ENCODE measurements around the gene MTUS2.

MTUS2 gene

GRCh38 chr13:28820099-28821051 lies at the start of gene MTUS2:
MTUS2 (plus strand) TSS chr13:28820339.
- peak within 1 kb of the TSS in 5 of 7 experiments; percentile 1 to 40 (median 31) for H3K4me3 ChIP-seq
- no peak within 1 kb of the TSS for H3K27ac ChIP-seq

DNA sequence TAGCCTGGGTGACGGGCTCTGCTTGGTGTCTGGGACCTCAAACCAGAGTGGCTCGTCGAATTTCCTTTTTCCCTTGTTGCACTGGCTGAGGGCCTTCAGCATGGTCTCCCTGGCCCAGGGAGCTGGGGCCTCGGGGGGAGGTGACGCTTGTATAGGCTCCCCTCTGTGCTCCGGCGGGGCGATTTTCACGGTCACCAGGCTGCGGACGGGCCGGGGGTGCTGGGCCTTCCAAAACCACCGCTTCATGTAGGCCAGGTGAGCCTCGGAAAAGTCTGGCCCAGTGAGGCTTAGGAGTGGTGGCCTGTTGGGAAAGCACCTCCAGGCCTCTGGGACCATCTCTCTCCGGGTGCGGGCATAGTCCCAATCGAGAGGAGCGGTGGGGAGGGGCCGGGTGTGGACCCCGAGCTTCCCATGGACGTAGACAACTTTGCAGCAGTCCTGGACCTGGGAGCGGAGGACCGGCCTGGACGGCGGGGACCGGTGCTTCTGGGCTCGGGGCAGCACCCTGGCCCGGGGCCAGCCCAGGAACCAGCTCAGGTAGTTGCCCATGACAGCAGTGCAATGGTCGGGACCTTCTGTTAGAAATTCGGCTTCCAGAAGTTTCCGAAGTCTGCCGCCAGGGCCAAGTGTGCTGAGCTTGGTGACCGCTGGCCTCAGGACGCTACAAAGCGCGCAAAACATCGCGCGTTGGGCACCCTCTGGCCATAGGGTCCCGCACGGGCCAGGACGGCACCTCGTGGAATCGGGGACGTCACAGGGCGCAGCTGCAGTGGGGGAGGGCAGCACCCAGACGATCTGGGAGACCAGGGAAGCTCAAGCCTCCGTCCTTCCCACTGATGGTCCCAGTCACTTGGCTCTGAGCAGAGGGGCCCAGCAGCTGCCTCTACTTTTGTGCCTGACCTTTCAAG lies 41.6 kb upstream of the MTUS2 start:
- H3K27ac ChIP-seq: no peak overlapping the region
- no peak overlapping the region for H3K4me3 ChIP-seq

DNA sequence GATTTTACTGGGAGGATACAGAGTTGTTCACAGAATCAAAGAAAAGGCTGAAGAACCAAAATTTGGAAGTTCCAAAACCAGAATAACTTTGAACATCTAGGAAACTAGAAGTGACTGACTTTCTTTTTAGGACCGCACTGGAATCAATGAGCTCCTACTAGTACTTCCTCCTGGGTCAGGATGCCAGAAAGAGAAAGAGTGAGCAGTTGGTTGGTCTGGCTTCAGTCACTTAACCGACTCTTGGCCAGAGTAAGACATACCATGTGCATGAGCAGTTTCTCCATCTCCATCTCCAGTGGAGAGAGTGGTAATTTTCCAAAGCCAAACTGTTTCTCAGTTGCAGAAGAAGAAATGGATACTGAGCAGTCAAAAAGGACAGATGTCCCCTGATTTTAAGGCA lies 27.1 kb upstream of the MTUS2 start:
- no peak overlapping the region for H3K27ac ChIP-seq

GRCh38 chr13:28794396-28794795 lies 25.7 kb upstream of the MTUS2 start:
- H3K27ac ChIP-seq: no peak overlapping the region
- H3K4me3 ChIP-seq: no peak overlapping the region

More for the DNA sequence above, 27.1 kb upstream of the MTUS2 start:
- H3K4me3 ChIP-seq: no peak overlapping the region

DNA sequence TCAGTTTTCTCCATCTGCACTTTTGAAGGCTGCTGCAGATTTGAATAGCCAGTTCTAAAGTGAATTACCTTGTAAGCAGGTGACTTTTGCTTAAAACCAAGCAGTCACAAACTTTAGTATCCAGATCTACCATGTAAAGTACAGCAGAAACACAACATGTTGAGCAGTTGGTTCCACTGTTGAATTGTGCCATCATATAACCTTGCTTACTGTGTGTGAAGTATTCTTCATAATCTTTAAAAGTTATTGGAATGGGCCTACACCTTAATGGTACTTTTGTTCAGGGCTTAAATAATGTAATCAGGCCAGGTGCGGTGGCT lies 23.2 kb upstream of the MTUS2 start:
- no peak overlapping the region for H3K4me3 ChIP-seq
- H3K27ac ChIP-seq: no peak overlapping the region

- H3K4me3 ChIP-seq: no peak overlapping the region
- no peak overlapping the region for H3K27ac ChIP-seq
Measured at GRCh38 chr13:28805193-28805819, 14.8 kb upstream of the MTUS2 start.

- Histone ChIP-seq H3K4me3 (no peak overlapping the region), H3K27ac (no peak overlapping the region)
Measured at GRCh38 chr13:28817204-28817603, 2.9 kb upstream of the MTUS2 start.

- H3K27ac ChIP-seq: no peak overlapping the region
- H3K4me3 ChIP-seq: peak overlapping the region in 2 of 7 experiments; percentile 8 to 40
Measured at GRCh38 chr13:28819046-28819730, 951 bp upstream of the MTUS2 start.

DNA sequence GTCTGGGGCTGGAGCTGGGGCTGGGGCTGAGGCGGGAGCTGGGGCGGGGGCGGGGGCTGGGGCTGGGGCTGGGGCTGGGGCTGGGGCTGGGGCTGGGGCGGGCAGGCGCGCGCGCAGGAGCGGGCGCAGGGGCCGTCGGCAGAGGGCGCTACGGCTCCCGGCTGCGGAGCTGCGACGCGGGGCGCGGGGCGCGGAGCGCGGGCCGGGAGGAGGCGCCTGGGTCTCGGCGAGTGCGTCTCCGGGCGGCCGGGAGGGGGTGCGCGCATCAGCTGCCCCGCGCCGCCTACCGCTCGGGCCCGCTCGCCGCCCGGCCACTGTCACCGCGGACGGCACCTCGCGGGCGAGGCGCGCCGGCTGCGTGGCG lies 422 bp upstream of the MTUS2 start:
- Histone ChIP-seq H3K4me3 (peak overlapping the region in 3 of 7 experiments; percentile 8 to 40 (median 31)), H3K27ac (no peak overlapping the region)

DNA sequence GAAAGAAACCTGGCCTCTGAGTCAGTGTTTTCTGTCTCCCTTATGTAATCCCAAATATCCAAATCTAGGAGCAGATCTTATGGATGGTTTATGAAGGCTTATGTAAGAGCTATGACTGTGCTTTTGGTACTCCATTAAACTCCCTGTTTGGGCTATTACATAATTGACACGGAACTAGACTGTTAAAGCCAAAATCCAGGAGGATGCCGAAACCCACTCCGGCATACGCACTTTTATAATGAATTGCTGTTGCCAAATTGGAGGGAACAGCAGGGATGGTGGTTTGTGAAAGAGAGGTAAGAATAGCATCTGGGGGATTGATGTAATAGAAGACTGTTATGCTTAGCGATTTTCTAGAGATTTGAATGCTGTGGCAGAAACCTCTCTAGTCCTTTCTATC lies 2.0 kb downstream of the MTUS2 start:
- no peak overlapping the region for H3K4me3 ChIP-seq
- H3K27ac ChIP-seq: no peak overlapping the region

DNA sequence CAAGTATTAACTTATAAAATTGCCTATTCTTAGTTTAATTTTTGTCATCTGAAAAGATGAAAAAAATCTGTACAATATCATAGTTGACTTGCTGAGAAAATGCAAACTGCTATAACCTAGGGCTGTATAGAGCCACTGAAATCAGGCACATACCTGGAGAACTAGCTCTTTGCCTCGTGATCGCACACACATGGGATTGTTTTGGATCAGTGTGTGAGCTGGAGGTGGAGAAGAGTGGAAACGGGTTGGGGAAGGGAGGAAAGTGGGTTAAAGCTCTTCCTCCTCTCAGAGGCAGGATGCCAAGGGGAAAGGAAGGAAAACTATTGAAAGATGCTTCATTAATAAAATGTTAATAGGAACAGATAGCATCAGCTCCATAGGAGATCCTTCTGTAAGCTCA lies 2.7 kb downstream of the MTUS2 start:
- H3K27ac ChIP-seq: no peak overlapping the region
- H3K4me3 ChIP-seq: no peak overlapping the region

DNA sequence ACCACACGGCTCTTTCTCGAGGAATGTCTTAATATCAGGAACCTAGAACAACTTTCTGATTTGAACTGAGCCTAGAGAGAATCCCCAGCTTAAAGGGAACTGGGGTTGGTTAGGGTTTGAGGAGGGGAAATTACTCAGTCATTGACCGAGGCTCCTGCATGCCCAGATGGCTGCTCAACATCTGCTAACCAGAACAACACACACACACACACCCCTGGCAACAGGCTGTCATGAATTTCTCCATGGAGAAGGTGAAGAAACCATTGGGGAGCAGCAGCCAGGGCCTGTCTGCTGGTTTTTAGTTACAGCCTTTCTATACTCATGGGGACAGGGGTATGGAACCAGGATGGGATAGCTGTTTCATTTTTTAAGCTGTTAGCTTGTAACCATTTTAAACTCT lies 5.2 kb downstream of the MTUS2 start:
- no peak overlapping the region for H3K4me3 ChIP-seq
- H3K27ac ChIP-seq: no peak overlapping the region

DNA sequence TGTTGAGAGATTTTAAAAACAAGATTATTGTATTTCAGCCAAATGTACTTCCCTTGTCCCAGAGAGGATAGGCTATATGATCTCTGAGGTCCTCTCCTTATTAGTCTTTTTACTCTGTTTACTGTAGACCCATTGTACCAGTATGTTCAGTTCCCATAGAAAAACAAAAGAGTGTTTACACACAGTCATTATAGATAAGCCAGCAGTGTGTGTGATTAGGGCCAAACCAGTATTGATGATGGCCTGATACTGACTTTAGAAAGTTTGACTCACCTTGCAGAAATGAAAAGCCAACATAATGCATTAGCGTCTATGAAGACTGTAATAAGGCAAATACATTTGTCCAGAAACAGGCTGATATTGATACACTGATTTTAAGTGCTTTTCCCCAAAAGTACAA lies 6.2 kb downstream of the MTUS2 start:
- Histone ChIP-seq H3K27ac (no peak overlapping the region), H3K4me3 (no peak overlapping the region)

- Histone ChIP-seq H3K4me3 (no peak overlapping the region), H3K27ac (no peak overlapping the region)
Measured at GRCh38 chr13:28830580-28830979, 10.4 kb downstream of the MTUS2 start.

DNA sequence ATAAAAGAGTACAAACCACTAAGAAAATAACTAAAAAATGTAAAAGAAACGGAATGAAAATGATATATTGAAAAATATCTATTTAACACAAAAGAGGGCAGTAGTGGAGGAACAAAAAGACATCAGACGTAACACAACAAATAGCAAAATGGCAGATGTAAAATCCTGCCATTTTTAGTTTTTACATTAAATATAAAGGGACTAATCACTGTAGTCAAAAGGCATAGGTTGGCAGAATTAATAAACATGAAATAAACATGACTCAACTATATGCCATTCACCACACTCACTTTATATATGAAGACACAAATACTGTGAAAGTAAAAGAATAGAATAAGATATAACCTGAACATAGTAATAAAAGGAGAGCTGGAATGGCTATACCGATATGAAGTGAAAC lies 11.0 kb downstream of the MTUS2 start:
- Histone ChIP-seq H3K27ac (no peak overlapping the region), H3K4me3 (no peak overlapping the region)

GRCh38 chr13:28837111-28837510 lies 17.0 kb downstream of the MTUS2 start:
- H3K4me3 ChIP-seq: no peak overlapping the region

GRCh38 chr13:28843639-28844038 lies 23.5 kb downstream of the MTUS2 start:
- no peak overlapping the region for H3K27ac ChIP-seq
- H3K4me3 ChIP-seq: no peak overlapping the region

More at GRCh38 chr13:28837111-28837510, 17.0 kb downstream of the MTUS2 start:
- no peak overlapping the region for H3K27ac ChIP-seq

GRCh38 chr13:28849441-28849840 lies 29.3 kb downstream of the MTUS2 start:
- no peak overlapping the region for H3K27ac ChIP-seq
- H3K4me3 ChIP-seq: no peak overlapping the region

DNA sequence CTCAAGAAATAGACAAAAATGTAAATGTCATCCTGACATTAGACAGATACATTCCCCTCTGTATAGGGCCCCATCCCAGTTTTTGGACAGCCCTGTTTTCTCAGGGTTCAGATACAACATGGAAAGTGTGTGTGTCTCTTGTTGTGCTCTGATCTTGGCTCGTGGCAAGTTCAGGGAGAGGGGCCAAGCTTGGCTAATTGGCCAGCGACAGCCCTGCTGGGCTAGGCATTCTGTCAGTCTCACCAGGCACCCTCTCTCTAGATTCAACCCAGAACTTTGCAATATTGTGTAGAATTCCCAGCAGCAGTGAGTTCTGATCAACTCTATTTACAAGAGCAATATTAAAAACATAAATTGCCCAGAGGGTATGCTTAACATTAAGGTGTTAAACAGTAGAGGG lies 30.1 kb downstream of the MTUS2 start:
- Histone ChIP-seq H3K27ac (no peak overlapping the region), H3K4me3 (no peak overlapping the region)

DNA sequence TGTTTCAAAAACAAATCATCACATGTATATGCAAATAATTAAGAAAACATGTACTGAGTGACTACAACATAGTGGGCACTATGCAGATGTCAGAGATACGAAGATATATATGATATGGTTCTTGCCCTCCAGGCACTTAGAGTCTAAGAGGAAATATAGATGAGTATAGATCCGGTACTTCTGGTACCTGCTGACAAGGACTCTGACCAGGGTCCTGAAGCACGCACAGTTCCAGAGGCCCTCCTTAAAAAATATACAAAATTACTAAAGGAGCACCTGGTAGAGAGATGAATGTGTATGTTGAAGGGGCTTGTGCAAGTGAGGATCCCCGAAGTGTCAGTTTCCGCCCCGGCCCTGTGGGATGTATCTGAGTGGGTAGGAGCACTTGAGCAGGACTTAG lies 31.3 kb downstream of the MTUS2 start:
- Histone ChIP-seq H3K27ac (no peak overlapping the region), H3K4me3 (no peak overlapping the region)

All from skin epidermis (tissue), 12 donors.